Neural progenitor cell (in vitro differentiated cells): ENCODE results near the gene STARD7. TPM values are rescaled to one million over a fixed set of nuclear protein-coding genes. Genes with fewer than 3 reads are reported as not detected.
"Not testable (repeated sequence)": the region's sequence is repeated elsewhere in the genome, so short reads cannot be mapped to it uniquely, and the experiment has no call there.

ENCODE experiments used
- DNase-seq: peaks from one replicate; pipeline ENCODE4 v3.0.0-alpha.2; 2016; ENCODE audit warnings: low spot score
- H2AFZ ChIP-seq: fragments of 200-600 bp; sonication (generic); replicated peaks from 2 replicates; pipeline ENCODE4 v1.6.1; 2016; ENCODE audit warnings: antibody characterized with exemption
- H3F3A ChIP-seq: fragments of 200-600 bp; sonication (generic); 2 replicates; pipeline ENCODE4 v1.6.1; 2016; ENCODE audit warnings: antibody characterized with exemption, low read depth
- H3K27ac ChIP-seq: fragments of 200-600 bp; sonication (generic); 2 replicates; pipeline ENCODE4 v1.5.1; 2016; ENCODE audit warnings: mild to moderate bottlenecking
- H3K27me3 ChIP-seq: fragments of 200-600 bp; sonication (generic); 2 replicates; pipeline ENCODE4 v1.6.1; 2016; ENCODE audit warnings: mild to moderate bottlenecking, moderate library complexity
- H3K36me3 ChIP-seq: fragments of 200-600 bp; sonication (generic); 2 replicates; pipeline ENCODE4 v1.5.1; 2016
- H3K4me1 ChIP-seq: fragments of 200-600 bp; sonication (generic); 2 replicates; pipeline ENCODE4 v1.6.1; 2016; ENCODE audit warnings: mixed run types
- H3K4me2 ChIP-seq: fragments of 200-600 bp; sonication (generic); 2 replicates; pipeline ENCODE4 v1.6.1; 2016
- H3K4me3 ChIP-seq: fragments of 200-600 bp; sonication (generic); 2 replicates; pipeline ENCODE4 v1.5.1; 2016
- H3K79me2 ChIP-seq: fragments of 200-600 bp; sonication (generic); 2 replicates; pipeline ENCODE4 v1.6.1; 2016; ENCODE audit warnings: low read depth
- H3K9ac ChIP-seq: fragments of 200-600 bp; sonication (generic); 2 replicates; pipeline ENCODE4 v1.6.1; 2016
- H3K9me3 ChIP-seq: fragments of 200-600 bp; sonication (generic); 2 replicates; pipeline ENCODE4 v1.5.1; 2016; ENCODE audit warnings: low read depth
- H4K20me1 ChIP-seq: fragments of 200-600 bp; sonication (generic); 2 replicates; pipeline ENCODE4 v1.6.1; 2016; ENCODE audit warnings: low read depth
- H3K27ac Mint-ChIP-seq: 3 replicates; pipeline ENCODE4 v1.8.0; 2021; ENCODE audit warnings: mixed read lengths
- H3K27me3 Mint-ChIP-seq: 2 replicates; pipeline ENCODE4 v1.8.0; 2022; ENCODE audit warnings: low read depth, mild to moderate bottlenecking, inconsistent platforms, moderate library complexity, mixed read lengths; ENCODE audit not compliant: insufficient read depth
- H3K36me3 Mint-ChIP-seq: 3 replicates; pipeline ENCODE4 v1.8.0; 2021; ENCODE audit warnings: mixed read lengths
- H3K4me1 Mint-ChIP-seq: 3 replicates; pipeline ENCODE4 v1.8.0; 2021; ENCODE audit warnings: mixed read lengths
- H3K4me3 Mint-ChIP-seq: 3 replicates; pipeline ENCODE4 v1.8.0; 2021; ENCODE audit warnings: mild to moderate bottlenecking, moderate library complexity, mixed read lengths
- H3K9me3 Mint-ChIP-seq: 3 replicates; pipeline ENCODE4 v1.8.0; 2020; ENCODE audit warnings: mixed read lengths
- EZH2 ChIP-seq: fragments of 200-600 bp; sonication (generic); IDR thresholded peaks from 2 replicates; pipeline ENCODE4 v1.6.1; 2017; ENCODE audit warnings: antibody characterized with exemption, mild to moderate bottlenecking, moderate library complexity
- EZH2phosphoT487 ChIP-seq: fragments of 200-600 bp; sonication (generic); IDR thresholded peaks from 2 replicates; pipeline ENCODE4 v1.6.1; 2017; ENCODE audit warnings: antibody characterized with exemption
- total RNA-seq: library from RNA; depleted of rRNA; stranded (reverse); fragments of >200 nt; gene quantifications from 2 replicates; pipeline ENCODE4 v1.2.3, GENCODE V29; 2015; ENCODE audit warnings: low replicate concordance
- TF ChIP-seq, protein P1 (sequence below): fragments of 200-600 bp; sonication (generic); IDR thresholded peaks from 2 replicates; pipeline ENCODE4 v1.5.1; 2017; ENCODE audit warnings: antibody characterized with exemption, mild to moderate bottlenecking

The STARD7 gene, protein sequence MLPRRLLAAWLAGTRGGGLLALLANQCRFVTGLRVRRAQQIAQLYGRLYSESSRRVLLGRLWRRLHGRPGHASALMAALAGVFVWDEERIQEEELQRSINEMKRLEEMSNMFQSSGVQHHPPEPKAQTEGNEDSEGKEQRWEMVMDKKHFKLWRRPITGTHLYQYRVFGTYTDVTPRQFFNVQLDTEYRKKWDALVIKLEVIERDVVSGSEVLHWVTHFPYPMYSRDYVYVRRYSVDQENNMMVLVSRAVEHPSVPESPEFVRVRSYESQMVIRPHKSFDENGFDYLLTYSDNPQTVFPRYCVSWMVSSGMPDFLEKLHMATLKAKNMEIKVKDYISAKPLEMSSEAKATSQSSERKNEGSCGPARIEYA
- 162 and 179 TPM in 2 replicates for total RNA-seq

DNA sequence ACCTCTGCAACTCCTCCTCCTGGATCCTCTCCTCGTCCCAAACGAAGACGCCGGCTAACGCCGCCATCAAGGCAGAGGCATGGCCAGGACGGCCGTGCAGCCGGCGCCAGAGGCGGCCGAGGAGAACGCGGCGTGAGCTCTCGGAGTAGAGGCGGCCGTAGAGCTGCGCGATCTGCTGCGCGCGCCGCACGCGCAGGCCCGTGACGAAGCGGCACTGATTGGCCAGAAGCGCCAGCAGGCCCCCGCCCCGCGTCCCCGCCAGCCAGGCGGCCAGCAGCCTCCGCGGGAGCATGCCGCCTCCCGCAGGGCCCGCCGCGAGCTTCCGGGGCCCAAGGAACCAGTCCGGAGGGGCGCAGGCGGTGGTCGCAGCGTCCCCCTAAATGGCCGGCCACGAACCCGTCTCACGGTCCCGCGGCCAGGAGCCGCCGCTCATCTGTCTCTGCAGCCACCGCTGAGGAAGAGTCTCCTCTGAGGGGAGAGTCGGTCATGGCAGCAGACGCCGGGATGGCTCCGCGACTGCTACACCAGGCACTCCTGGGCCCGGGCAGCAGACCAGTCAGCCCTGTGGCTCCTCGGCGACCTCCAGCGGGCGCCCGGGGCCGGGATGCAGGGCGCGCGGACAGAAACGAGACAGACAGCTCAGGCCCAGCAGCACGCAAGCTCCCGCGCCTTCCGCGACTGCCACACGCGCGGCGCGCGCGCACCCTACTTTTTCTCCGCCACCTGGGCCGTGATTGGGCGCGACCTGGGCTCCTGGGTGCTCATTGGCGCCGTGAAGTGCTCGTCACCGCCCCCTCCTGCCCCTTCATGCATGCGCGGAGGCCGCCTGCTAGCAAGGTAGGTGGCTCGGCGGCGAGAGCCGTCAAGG, at the start of gene STARD7:
TSS of gene STARD7 (minus strand) at position 685 of the 868 bp plus-strand sequence. CDS start at position 292, 393 bp downstream.
- Histone ChIP-seq H3K4me3 (peak within 1 kb of the TSS; percentile 90), H2AFZ (peak within 1 kb of the TSS; percentile 66), H3K4me2 (peak within 1 kb of the TSS; percentile 98), H3K9ac (peak within 1 kb of the TSS; percentile 86), H3K27ac (peak within 1 kb of the TSS; percentile 88), H3K36me3 (no peaks in the 10 kb centered on the region), H3K79me2 (peaks cover 60% of the 10 kb centered on the region), H3K9me3 (no peaks in the 10 kb centered on the region), H3K4me1 (peaks cover 16% of the 10 kb centered on the region), H3F3A (peaks cover 4% of the 10 kb centered on the region), H3K27me3 (no peaks in the 10 kb centered on the region), H4K20me1 (peaks cover 44% of the 10 kb centered on the region)
- no peaks in the 10 kb centered on the region for H3K9me3 Mint-ChIP-seq
- peak; percentile 98 for DNase-seq
- TF ChIP-seq, protein P1, sequence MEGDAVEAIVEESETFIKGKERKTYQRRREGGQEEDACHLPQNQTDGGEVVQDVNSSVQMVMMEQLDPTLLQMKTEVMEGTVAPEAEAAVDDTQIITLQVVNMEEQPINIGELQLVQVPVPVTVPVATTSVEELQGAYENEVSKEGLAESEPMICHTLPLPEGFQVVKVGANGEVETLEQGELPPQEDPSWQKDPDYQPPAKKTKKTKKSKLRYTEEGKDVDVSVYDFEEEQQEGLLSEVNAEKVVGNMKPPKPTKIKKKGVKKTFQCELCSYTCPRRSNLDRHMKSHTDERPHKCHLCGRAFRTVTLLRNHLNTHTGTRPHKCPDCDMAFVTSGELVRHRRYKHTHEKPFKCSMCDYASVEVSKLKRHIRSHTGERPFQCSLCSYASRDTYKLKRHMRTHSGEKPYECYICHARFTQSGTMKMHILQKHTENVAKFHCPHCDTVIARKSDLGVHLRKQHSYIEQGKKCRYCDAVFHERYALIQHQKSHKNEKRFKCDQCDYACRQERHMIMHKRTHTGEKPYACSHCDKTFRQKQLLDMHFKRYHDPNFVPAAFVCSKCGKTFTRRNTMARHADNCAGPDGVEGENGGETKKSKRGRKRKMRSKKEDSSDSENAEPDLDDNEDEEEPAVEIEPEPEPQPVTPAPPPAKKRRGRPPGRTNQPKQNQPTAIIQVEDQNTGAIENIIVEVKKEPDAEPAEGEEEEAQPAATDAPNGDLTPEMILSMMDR = peak; percentile 31
- TF ChIP-seq EZH2 = no peak
- no peak for TF ChIP-seq EZH2phosphoT487
- peak within 1 kb of the TSS; percentile 50 for H3K27ac Mint-ChIP-seq
- H3K36me3 Mint-ChIP-seq = peaks cover 11% of the 10 kb centered on the region
- H3K27me3 Mint-ChIP-seq = peaks cover 3% of the 10 kb centered on the region
- H3K4me1 Mint-ChIP-seq = peaks cover 42% of the 10 kb centered on the region
- peak within 1 kb of the TSS; percentile 95 for H3K4me3 Mint-ChIP-seq

DNA sequence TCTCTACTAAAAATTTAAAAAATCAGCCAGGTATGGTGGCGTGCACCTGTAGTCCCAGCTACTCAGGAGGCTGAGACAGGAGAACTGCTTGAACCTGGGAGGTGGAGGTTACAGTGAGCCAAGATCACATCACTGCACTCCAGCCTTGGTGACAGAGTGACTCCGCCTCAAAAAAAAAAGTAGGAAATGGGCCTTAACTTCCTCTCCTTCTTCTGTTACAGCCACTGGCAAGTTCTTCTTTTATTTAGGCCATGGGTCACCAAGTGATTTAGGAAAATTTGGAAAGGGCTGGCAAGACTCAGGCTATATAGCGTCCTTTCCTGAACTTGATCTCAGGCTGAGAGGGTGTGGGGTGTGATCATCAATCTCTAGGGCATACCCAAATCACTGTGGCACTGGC, 49.1 kb upstream of the STARD7 start:
- H3K27ac ChIP-seq, H3K79me2 ChIP-seq, H3K27me3 ChIP-seq, H3K4me3 Mint-ChIP-seq, H3K36me3 Mint-ChIP-seq, H3K4me1 ChIP-seq, H3K9me3 ChIP-seq, H3K9ac ChIP-seq, H3K4me3 ChIP-seq, H3F3A ChIP-seq, H4K20me1 ChIP-seq, DNase-seq, H3K36me3 ChIP-seq, H3K27ac Mint-ChIP-seq, H2AFZ ChIP-seq, H3K4me2 ChIP-seq, H3K9me3 Mint-ChIP-seq, H3K27me3 Mint-ChIP-seq: not testable (repeated sequence)
- peaks cover 15% of the 10 kb centered on the region for H3K4me1 Mint-ChIP-seq

DNA sequence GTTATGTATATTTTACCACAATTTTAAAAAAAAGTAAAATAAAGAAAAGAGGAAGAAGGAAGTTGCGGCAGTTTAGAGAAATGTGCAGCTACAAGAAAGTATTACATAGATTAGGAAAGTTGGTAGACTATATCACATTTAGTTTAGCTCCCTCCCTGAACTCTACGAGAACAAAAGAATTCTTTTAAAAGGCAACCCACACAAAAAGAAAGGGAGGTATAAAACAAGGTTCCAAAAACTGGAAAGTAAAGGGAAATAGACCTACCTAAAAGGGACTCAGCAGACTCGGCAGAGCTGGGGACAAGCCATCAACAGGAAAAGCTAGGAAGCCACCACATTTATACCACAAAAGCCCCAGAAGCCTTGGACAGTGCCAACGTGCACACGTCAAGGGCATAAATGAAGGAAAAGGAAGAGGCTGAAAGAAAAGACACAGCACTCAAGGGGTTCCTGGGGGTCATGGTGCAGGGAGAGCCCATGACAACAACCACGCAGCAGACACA, 48.0 kb upstream of the STARD7 start:
- Mint-ChIP-seq H3K9me3 (no peaks in the 10 kb centered on the region), H3K36me3 (peaks cover 12% of the 10 kb centered on the region), H3K27ac (no peak overlapping the region), H3K4me3 (no peak overlapping the region), H3K27me3 (peaks cover 2% of the 10 kb centered on the region), H3K4me1 (peaks cover 22% of the 10 kb centered on the region)
- no peaks in the 10 kb centered on the region for H3K4me1 ChIP-seq
- H3F3A ChIP-seq = peaks cover 2% of the 10 kb centered on the region
- no peak overlapping the region for H3K9ac ChIP-seq
- no peak overlapping the region for H3K4me3 ChIP-seq
- H3K4me2 ChIP-seq = no peak overlapping the region
- H2AFZ ChIP-seq = no peak overlapping the region
- H3K79me2 ChIP-seq = peaks cover 6% of the 10 kb centered on the region
- H3K27ac ChIP-seq = no peak overlapping the region
- TF ChIP-seq, protein P1 = no peak
- TF ChIP-seq EZH2phosphoT487 (no peak), EZH2 (no peak)
- H4K20me1 ChIP-seq = peaks cover 5% of the 10 kb centered on the region
- no peaks in the 10 kb centered on the region for H3K36me3 ChIP-seq
- no peaks in the 10 kb centered on the region for H3K27me3 ChIP-seq
- DNase-seq = no peak
- H3K9me3 ChIP-seq = no peaks in the 10 kb centered on the region
